ENCODE data around the gene BMPER. TPM values are rescaled to one million over a fixed set of nuclear protein-coding genes. Genes with fewer than 3 reads are reported as not detected.
A peak's percentile ranks its signal among the peaks of the same experiment; 100 is the strongest.

The BMPER gene
- total RNA-seq, 4 donors from 2014 or later: 1.0 to 12.4 (median 6.1) TPM

DNA sequence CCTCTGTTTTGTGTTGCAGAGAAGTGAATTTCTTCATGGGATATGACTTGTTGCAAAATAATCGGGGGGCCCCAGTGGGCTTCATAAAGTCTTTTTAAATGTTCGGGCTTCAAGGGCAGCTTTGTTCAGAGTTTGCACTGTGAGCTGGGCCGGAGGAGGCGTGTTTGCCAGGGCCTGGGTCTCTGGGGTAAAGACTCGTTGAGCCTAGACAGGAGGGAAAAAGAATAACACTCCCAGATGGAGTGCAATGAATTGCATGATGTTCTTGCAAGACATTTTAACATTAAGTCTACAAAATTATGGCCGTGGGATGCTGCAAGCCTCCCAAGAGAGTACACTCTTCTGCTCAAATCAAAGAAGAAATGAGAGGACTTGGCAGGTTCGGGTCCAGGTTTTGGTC lies 23.6 kb downstream of the BMPER start:
- H3K4me1 ChIP-seq: peaks cover 0 to 3% of the 10 kb centered on the region in 2 donors
- no peak for DNase-seq
- no peaks in the 10 kb centered on the region for H3K9me3 ChIP-seq

DNA sequence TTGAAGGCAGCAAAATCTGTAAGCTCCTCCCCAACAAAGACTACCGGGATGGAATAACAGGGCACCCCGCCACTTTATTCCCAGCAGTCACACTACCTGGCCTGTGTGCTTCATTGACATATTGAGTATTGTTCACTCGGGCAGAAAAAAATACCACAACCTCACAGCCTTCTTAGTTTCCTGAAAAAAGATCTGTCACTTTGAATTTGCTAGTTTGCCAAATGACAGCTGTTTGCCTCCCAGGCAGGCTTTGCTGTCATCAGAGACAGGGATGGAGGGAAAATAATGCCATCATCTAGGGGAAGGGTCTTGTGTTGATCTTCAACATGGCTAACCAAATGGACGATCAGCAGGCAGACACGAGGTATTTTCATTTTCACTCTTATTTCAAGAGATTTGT lies 26.9 kb downstream of the BMPER start:
- no peak for DNase-seq
- TF ChIP-seq, protein P1, sequence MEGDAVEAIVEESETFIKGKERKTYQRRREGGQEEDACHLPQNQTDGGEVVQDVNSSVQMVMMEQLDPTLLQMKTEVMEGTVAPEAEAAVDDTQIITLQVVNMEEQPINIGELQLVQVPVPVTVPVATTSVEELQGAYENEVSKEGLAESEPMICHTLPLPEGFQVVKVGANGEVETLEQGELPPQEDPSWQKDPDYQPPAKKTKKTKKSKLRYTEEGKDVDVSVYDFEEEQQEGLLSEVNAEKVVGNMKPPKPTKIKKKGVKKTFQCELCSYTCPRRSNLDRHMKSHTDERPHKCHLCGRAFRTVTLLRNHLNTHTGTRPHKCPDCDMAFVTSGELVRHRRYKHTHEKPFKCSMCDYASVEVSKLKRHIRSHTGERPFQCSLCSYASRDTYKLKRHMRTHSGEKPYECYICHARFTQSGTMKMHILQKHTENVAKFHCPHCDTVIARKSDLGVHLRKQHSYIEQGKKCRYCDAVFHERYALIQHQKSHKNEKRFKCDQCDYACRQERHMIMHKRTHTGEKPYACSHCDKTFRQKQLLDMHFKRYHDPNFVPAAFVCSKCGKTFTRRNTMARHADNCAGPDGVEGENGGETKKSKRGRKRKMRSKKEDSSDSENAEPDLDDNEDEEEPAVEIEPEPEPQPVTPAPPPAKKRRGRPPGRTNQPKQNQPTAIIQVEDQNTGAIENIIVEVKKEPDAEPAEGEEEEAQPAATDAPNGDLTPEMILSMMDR (IDR thresholded peaks at IDR 0.05): no peak
- no peak for TF ChIP-seq POLR2A (IDR thresholded peaks at IDR 0.05)
- Histone ChIP-seq H3K36me3 (no peaks in the 10 kb centered on the region), H3K4me1 (peaks cover 0 to 3% of the 10 kb centered on the region in 2 donors), H3K9me3 (no peaks in the 10 kb centered on the region), H3K4me3 (peak overlapping the region in 1 of 2 donors; percentile 22), H3K27ac (peak overlapping the region; percentile 48 to 67), H3K27me3 (no peaks in the 10 kb centered on the region)
- intact Hi-C loops (cut with DNase I; ENCODE audit: low total_unique reads): no loop called here

More for the DNA sequence above, 23.6 kb downstream of the BMPER start:
- Histone ChIP-seq H3K4me3 (no peak overlapping the region), H3K27ac (peak overlapping the region in 1 of 2 donors; percentile 21), H3K27me3 (no peaks in the 10 kb centered on the region), H3K36me3 (no peaks in the 10 kb centered on the region)
- intact Hi-C loops (cut with DNase I; ENCODE audit: low total_unique reads): no loop called here
- no peak for TF ChIP-seq POLR2A (IDR thresholded peaks at IDR 0.05)
- TF ChIP-seq, protein P1 (IDR thresholded peaks at IDR 0.05): no peak

DNA sequence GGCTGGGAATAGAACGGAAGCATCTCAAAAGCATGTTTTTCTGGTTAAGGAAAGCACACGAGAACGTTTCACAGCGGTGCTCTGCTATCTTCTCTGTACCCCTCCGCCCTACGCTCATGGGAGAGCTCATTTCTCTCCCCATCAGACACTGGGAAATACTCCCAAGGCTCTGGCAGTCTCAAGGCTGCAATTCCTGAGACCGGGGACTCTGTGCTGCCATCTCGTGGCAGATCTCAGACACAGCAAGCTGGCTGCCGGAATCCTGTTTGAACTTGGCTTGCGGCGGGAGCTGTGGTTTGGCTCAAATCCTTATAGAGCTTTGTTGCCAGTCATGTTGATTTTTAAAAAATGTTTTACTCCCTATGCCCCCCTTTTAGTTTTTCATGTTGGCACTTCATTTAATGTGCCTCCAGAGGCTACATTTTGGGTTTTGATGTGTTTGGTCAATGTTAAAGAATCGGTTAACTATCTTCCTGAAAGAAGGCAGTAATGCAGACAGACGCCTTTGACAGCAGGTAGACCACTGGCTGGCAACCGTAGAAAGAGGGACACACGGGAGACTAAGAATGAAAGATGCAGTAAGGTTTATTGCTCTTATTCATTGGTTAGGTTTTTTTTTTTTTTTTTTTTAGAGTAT lies 27.6 kb downstream of the BMPER start:
- Histone ChIP-seq H3K9me3 (no peaks in the 10 kb centered on the region), H3K36me3 (no peaks in the 10 kb centered on the region), H3K4me3 (peak overlapping the region in 1 of 2 donors; percentile 22), H3K27me3 (no peaks in the 10 kb centered on the region), H3K27ac (peak overlapping the region; percentile 48 to 67), H3K4me1 (peaks cover 0 to 3% of the 10 kb centered on the region in 2 donors)
- TF ChIP-seq POLR2A (IDR thresholded peaks at IDR 0.05): no peak
- TF ChIP-seq, protein P1 (IDR thresholded peaks at IDR 0.05): peak; percentile 89 to 95 (median 93)
- peak; percentile 86 to 90 for DNase-seq
- intact Hi-C loops (cut with DNase I; ENCODE audit: low total_unique reads): no loop called here

DNA sequence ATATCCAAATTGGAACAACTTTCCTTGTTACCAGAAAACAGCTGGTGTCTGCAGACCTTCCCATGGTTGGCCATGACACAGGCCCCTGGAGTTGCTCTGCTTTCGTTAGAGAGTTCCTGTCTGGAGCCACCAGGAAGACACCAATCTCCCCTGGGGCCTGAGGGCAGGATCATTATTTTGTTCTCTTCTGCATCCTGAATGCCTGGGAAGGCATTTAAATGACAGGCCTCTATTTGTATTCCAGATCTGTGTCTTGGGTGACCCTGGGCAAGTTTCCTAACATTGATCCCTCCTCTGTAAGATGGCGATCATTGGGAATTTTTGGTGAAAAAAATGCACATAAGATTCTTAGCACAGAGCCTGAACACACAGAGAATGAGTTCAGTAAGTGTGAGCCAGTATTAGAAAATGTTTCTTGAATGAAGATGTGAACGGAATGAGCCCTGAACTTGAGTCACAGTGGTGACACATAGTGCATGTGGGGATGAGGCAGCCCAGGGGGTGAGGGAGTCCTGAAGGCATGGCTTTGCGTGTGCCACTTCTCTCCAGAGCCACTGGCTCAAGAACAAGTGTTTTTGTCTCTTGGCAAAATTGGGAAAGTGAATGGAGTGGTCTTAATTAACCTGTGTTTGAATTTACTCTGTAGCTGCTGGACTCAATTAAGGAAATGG lies 28.4 kb downstream of the BMPER start:
- H3K27ac ChIP-seq: no peak overlapping the region
- no peak for DNase-seq
- H3K27me3 ChIP-seq: no peaks in the 10 kb centered on the region
- TF ChIP-seq, protein P1 (IDR thresholded peaks at IDR 0.05): no peak
- TF ChIP-seq POLR2A (IDR thresholded peaks at IDR 0.05): no peak
- H3K9me3 ChIP-seq: no peaks in the 10 kb centered on the region
- H3K4me3 ChIP-seq: no peak overlapping the region
- peaks cover 0 to 3% of the 10 kb centered on the region in 2 donors for H3K4me1 ChIP-seq
- intact Hi-C loops (cut with DNase I; ENCODE audit: low total_unique reads): no loop called here
- H3K36me3 ChIP-seq: no peaks in the 10 kb centered on the region

DNA sequence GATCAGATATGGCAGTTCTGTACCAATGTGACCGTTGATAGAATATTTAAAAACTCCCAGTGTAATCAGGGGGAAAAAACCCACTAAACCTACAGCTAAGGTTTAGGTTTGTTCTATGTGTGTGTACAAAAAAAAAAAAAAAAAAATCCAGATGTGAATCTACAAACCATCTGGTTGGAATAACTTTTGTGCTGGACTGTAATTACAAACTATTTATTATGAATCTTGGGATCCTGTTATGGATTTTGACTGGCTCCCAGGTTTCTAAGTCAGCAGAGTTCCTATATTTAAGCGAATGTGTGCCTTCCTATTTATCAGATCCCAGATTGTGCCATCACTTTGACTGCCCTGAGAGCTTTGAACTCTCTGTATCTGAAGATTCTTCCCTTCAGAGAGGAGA lies 29.1 kb downstream of the BMPER start:
- TF ChIP-seq, protein P1 (IDR thresholded peaks at IDR 0.05): no peak
- TF ChIP-seq POLR2A (IDR thresholded peaks at IDR 0.05): no peak
- intact Hi-C loops (cut with DNase I; ENCODE audit: low total_unique reads): no loop called here

More for the DNA sequence above, 29.1 kb downstream of the BMPER start:
- H3K27ac ChIP-seq: no peak overlapping the region
- no peak for DNase-seq
- no peaks in the 10 kb centered on the region for H3K27me3 ChIP-seq
- H3K36me3 ChIP-seq: no peaks in the 10 kb centered on the region
- no peaks in the 10 kb centered on the region for H3K9me3 ChIP-seq
- H3K4me3 ChIP-seq: no peak overlapping the region
- peaks cover 0 to 3% of the 10 kb centered on the region in 2 donors for H3K4me1 ChIP-seq

Measured in uterus (tissue), 4 donors.